Stimulated activated memory B cell treated with anti-CD40 and anti-IgM and Interleukin-4, amounts not matched to agents 10 μg/mL and 1 μg/mL and 100 μg/mL, for 72 hours (primary cell): ENCODE results near the gene EIF5B.

Source experiments
- ATAC-seq: fragments of 150-1000 bp; cut with Tn5 transposase; 2 replicates; pipeline ENCODE4 v1.10.0; 2021
- H3K27ac Mint-ChIP-seq: one replicate; pipeline ENCODE4 v1.8.0; 2022; ENCODE audit warnings: mild to moderate bottlenecking, mixed read lengths
- H3K27me3 Mint-ChIP-seq: one replicate; pipeline ENCODE4 v1.8.0; 2022; ENCODE audit warnings: mixed read lengths
- H3K36me3 Mint-ChIP-seq: one replicate; pipeline ENCODE4 v1.8.0; 2022; ENCODE audit warnings: mixed read lengths
- H3K4me1 Mint-ChIP-seq: one replicate; pipeline ENCODE4 v1.8.0; 2022; ENCODE audit warnings: mixed read lengths
- H3K4me3 Mint-ChIP-seq: one replicate; pipeline ENCODE4 v1.8.0; 2022; ENCODE audit warnings: mild to moderate bottlenecking, moderate library complexity, mixed read lengths
- H3K9me3 Mint-ChIP-seq: one replicate; pipeline ENCODE4 v1.8.0; 2022; ENCODE audit warnings: mixed read lengths

EIF5B gene

GRCh38 chr2:99417396-99417795 lies 80.2 kb downstream of the EIF5B start:
- peaks cover under 1% of the 10 kb centered on the region for H3K4me1 Mint-ChIP-seq
- H3K27me3 Mint-ChIP-seq: no peaks in the 10 kb centered on the region
- no peaks in the 10 kb centered on the region for H3K9me3 Mint-ChIP-seq
- no peak for ATAC-seq
- H3K36me3 Mint-ChIP-seq: peaks cover 60% of the 10 kb centered on the region
- no peak overlapping the region for H3K27ac Mint-ChIP-seq
- H3K4me3 Mint-ChIP-seq: no peak overlapping the region

- H3K27ac Mint-ChIP-seq: peak overlapping the region; percentile 48
- H3K27me3 Mint-ChIP-seq: no peaks in the 10 kb centered on the region
- H3K9me3 Mint-ChIP-seq: no peaks in the 10 kb centered on the region
- peaks cover 54% of the 10 kb centered on the region for H3K36me3 Mint-ChIP-seq
- no peak for ATAC-seq
- peaks cover 10% of the 10 kb centered on the region for H3K4me1 Mint-ChIP-seq
- H3K4me3 Mint-ChIP-seq: no peak overlapping the region
Measured at GRCh38 chr2:99420031-99420430, 82.8 kb downstream of the EIF5B start.

- no peak overlapping the region for H3K4me3 Mint-ChIP-seq
- H3K36me3 Mint-ChIP-seq: peaks cover 47% of the 10 kb centered on the region
- peaks cover 10% of the 10 kb centered on the region for H3K4me1 Mint-ChIP-seq
- H3K27me3 Mint-ChIP-seq: no peaks in the 10 kb centered on the region
- no peak for ATAC-seq
- no peaks in the 10 kb centered on the region for H3K9me3 Mint-ChIP-seq
- peak overlapping the region; percentile 48 for H3K27ac Mint-ChIP-seq
Measured at GRCh38 chr2:99420751-99421299, 83.6 kb downstream of the EIF5B start.

- Mint-ChIP-seq H3K36me3 (peaks cover 48% of the 10 kb centered on the region), H3K4me1 (peaks cover 10% of the 10 kb centered on the region), H3K27me3 (no peaks in the 10 kb centered on the region), H3K4me3 (no peak overlapping the region), H3K9me3 (no peaks in the 10 kb centered on the region), H3K27ac (no peak overlapping the region)
- no peak for ATAC-seq
Measured at GRCh38 chr2:99421469-99421868, 84.3 kb downstream of the EIF5B start.

- H3K4me1 Mint-ChIP-seq: peaks cover 10% of the 10 kb centered on the region
- H3K27ac Mint-ChIP-seq: peak overlapping the region; percentile 39
- H3K27me3 Mint-ChIP-seq: no peaks in the 10 kb centered on the region
- H3K9me3 Mint-ChIP-seq: no peaks in the 10 kb centered on the region
- peak; percentile 97 for ATAC-seq
- H3K4me3 Mint-ChIP-seq: no peak overlapping the region
- peaks cover 52% of the 10 kb centered on the region for H3K36me3 Mint-ChIP-seq
Measured at GRCh38 chr2:99422599-99422998, 85.4 kb downstream of the EIF5B start.

- H3K27ac Mint-ChIP-seq: no peak overlapping the region
- no peaks in the 10 kb centered on the region for H3K9me3 Mint-ChIP-seq
- H3K4me3 Mint-ChIP-seq: no peak overlapping the region
- no peaks in the 10 kb centered on the region for H3K27me3 Mint-ChIP-seq
- no peak for ATAC-seq
- peaks cover 55% of the 10 kb centered on the region for H3K36me3 Mint-ChIP-seq
- H3K4me1 Mint-ChIP-seq: peaks cover 10% of the 10 kb centered on the region
Measured at GRCh38 chr2:99424371-99424770, 87.2 kb downstream of the EIF5B start.

- no peak for ATAC-seq
- Mint-ChIP-seq H3K27ac (no peak overlapping the region), H3K9me3 (no peaks in the 10 kb centered on the region), H3K36me3 (peaks cover 49% of the 10 kb centered on the region), H3K27me3 (no peaks in the 10 kb centered on the region), H3K4me3 (no peak overlapping the region), H3K4me1 (peaks cover 10% of the 10 kb centered on the region)
Measured at GRCh38 chr2:99425022-99425421, 87.8 kb downstream of the EIF5B start.

- Mint-ChIP-seq H3K4me1 (peaks cover 18% of the 10 kb centered on the region), H3K27ac (peak overlapping the region; percentile 42), H3K9me3 (no peaks in the 10 kb centered on the region), H3K4me3 (no peak overlapping the region), H3K36me3 (peaks cover 41% of the 10 kb centered on the region), H3K27me3 (no peaks in the 10 kb centered on the region)
- ATAC-seq: no peak
Measured at GRCh38 chr2:99430614-99431291, 93.6 kb downstream of the EIF5B start.

- peaks cover 37% of the 10 kb centered on the region for H3K36me3 Mint-ChIP-seq
- ATAC-seq: no peak
- H3K27ac Mint-ChIP-seq: peak overlapping the region; percentile 42
Measured at GRCh38 chr2:99431587-99432275, 94.5 kb downstream of the EIF5B start.

GRCh38 chr2:99433340-99433739 lies 96.2 kb downstream of the EIF5B start:
- no peak overlapping the region for H3K27ac Mint-ChIP-seq
- ATAC-seq: no peak
- H3K4me3 Mint-ChIP-seq: no peak overlapping the region
- H3K9me3 Mint-ChIP-seq: no peaks in the 10 kb centered on the region
- H3K4me1 Mint-ChIP-seq: peaks cover 18% of the 10 kb centered on the region
- no peaks in the 10 kb centered on the region for H3K27me3 Mint-ChIP-seq
- H3K36me3 Mint-ChIP-seq: peaks cover 22% of the 10 kb centered on the region

More at GRCh38 chr2:99431587-99432275, 94.5 kb downstream of the EIF5B start:
- no peaks in the 10 kb centered on the region for H3K27me3 Mint-ChIP-seq
- H3K9me3 Mint-ChIP-seq: no peaks in the 10 kb centered on the region
- H3K4me1 Mint-ChIP-seq: peaks cover 18% of the 10 kb centered on the region
- no peak overlapping the region for H3K4me3 Mint-ChIP-seq

- Mint-ChIP-seq H3K27ac (no peak overlapping the region), H3K4me1 (peaks cover 5% of the 10 kb centered on the region), H3K4me3 (no peak overlapping the region), H3K27me3 (no peaks in the 10 kb centered on the region), H3K9me3 (no peaks in the 10 kb centered on the region), H3K36me3 (peaks cover 8% of the 10 kb centered on the region)
- ATAC-seq: no peak
Measured at GRCh38 chr2:99436874-99437273, 99.7 kb downstream of the EIF5B start.

- Mint-ChIP-seq H3K4me1 (peaks cover 6% of the 10 kb centered on the region), H3K9me3 (no peaks in the 10 kb centered on the region), H3K27ac (no peak overlapping the region), H3K27me3 (no peaks in the 10 kb centered on the region), H3K36me3 (peaks cover 6% of the 10 kb centered on the region), H3K4me3 (no peak overlapping the region)
- ATAC-seq: no peak
Measured at GRCh38 chr2:99439971-99440505, 102.8 kb downstream of the EIF5B start.

- Mint-ChIP-seq H3K27ac (no peak overlapping the region), H3K27me3 (no peaks in the 10 kb centered on the region), H3K36me3 (peaks cover 15% of the 10 kb centered on the region), H3K4me3 (no peak overlapping the region), H3K4me1 (peaks cover 6% of the 10 kb centered on the region), H3K9me3 (no peaks in the 10 kb centered on the region)
- ATAC-seq: no peak
Measured at GRCh38 chr2:99442837-99443236, 105.6 kb downstream of the EIF5B start.

GRCh38 chr2:99444222-99444621 lies 107.0 kb downstream of the EIF5B start:
- peaks cover 6% of the 10 kb centered on the region for H3K4me1 Mint-ChIP-seq
- peak overlapping the region; percentile 19 for H3K27ac Mint-ChIP-seq
- H3K36me3 Mint-ChIP-seq: peaks cover 26% of the 10 kb centered on the region
- H3K9me3 Mint-ChIP-seq: no peaks in the 10 kb centered on the region
- no peak for ATAC-seq
- H3K4me3 Mint-ChIP-seq: no peak overlapping the region
- H3K27me3 Mint-ChIP-seq: no peaks in the 10 kb centered on the region

- Mint-ChIP-seq H3K9me3 (no peaks in the 10 kb centered on the region), H3K4me1 (peaks cover 6% of the 10 kb centered on the region), H3K27ac (no peak overlapping the region), H3K27me3 (no peaks in the 10 kb centered on the region), H3K36me3 (peaks cover 26% of the 10 kb centered on the region), H3K4me3 (no peak overlapping the region)
- no peak for ATAC-seq
Measured at GRCh38 chr2:99445065-99445464, 107.9 kb downstream of the EIF5B start.
